DOHH2 (cell line): Measurements from ENCODE around the gene STRA8.

Experiments
- EZH2phosphoT487 ChIP-seq: fragments of 200-600 bp; sonication (generic); IDR thresholded peaks from 2 replicates; pipeline ENCODE4 v1.6.1; 2017; ENCODE audit warnings: borderline replicate concordance, mild to moderate bottlenecking, antibody characterized with exemption, low read length, moderate library complexity, mixed read lengths
- TF ChIP-seq, protein P1 (sequence below): fragments of 200-600 bp; sonication (generic); IDR thresholded peaks from one replicate; pipeline ENCODE4 v1.5.1; 2014; ENCODE audit warnings: antibody characterized with exemption, mild to moderate bottlenecking, low read depth, low read length; ENCODE audit not compliant: poor library complexity, severe bottlenecking

DNA sequence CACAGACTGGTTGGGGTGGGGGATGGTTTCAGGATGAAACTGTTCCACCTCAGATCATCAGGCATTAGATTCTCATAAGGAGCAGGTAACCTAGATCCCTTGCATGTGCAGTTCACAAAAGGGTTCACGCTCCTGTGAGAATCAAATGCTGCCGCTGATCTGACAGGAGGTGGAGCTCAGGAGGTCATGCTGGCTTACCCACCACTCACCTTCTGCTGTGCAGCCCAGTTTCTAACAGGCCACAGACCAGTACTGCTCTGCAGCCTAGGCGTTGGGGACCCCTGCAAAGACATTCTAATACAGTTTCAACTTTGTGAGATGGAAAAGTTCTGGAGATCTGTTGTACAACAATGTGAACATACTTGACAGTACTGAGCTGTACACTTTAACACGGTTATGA, 39.9 kb downstream of the STRA8 start:
- TF ChIP-seq, protein P1, sequence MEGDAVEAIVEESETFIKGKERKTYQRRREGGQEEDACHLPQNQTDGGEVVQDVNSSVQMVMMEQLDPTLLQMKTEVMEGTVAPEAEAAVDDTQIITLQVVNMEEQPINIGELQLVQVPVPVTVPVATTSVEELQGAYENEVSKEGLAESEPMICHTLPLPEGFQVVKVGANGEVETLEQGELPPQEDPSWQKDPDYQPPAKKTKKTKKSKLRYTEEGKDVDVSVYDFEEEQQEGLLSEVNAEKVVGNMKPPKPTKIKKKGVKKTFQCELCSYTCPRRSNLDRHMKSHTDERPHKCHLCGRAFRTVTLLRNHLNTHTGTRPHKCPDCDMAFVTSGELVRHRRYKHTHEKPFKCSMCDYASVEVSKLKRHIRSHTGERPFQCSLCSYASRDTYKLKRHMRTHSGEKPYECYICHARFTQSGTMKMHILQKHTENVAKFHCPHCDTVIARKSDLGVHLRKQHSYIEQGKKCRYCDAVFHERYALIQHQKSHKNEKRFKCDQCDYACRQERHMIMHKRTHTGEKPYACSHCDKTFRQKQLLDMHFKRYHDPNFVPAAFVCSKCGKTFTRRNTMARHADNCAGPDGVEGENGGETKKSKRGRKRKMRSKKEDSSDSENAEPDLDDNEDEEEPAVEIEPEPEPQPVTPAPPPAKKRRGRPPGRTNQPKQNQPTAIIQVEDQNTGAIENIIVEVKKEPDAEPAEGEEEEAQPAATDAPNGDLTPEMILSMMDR, result no peak
- no peak for TF ChIP-seq EZH2phosphoT487
